ENCODE data around the gene CEP128.
"Not testable (repeated sequence)": the region's sequence is repeated elsewhere in the genome, so short reads cannot be mapped to it uniquely, and the experiment has no call there.

CEP128 gene

DNA sequence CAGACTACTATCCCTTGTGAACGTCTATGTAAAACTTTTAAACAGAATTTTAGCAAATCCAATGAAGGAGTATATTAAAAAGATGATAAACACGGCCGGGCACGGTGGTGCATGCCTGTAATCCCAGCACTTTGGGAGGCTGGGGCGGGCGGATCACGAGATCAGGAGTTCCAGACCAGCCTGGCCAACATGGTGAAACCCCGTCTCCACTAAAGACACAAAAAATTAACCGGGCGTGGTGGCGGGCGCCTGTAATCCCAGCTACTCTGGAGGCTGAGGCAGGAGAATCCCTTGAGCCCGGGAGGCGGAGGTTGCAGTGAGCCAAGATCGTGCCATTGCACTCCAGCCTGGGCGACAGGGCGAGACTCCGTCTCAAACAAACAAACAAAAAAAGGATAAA lies 11.7 kb upstream of the CEP128 start:
- not testable (repeated sequence) for DNase-seq (ENCODE audit: low spot score)

DNA sequence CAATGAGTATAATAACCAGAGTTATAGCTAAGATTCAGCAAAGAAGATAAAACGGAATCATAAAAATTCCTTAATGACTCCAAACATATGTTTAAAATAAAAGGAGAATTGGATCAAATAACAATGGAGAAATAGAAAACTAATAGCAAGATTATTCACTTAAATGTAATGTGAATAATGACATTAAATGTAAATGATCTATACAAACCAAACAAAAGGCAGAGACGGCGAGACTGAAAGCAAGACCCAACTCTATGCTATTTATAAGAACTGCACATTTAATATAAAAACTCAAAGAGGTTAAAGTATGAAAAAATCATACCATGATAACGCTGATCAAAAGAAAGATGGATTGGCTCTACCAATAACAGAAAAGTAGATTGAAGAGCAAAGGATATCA lies 10.0 kb upstream of the CEP128 start:
- no peak for DNase-seq (ENCODE audit: low spot score)

DNA sequence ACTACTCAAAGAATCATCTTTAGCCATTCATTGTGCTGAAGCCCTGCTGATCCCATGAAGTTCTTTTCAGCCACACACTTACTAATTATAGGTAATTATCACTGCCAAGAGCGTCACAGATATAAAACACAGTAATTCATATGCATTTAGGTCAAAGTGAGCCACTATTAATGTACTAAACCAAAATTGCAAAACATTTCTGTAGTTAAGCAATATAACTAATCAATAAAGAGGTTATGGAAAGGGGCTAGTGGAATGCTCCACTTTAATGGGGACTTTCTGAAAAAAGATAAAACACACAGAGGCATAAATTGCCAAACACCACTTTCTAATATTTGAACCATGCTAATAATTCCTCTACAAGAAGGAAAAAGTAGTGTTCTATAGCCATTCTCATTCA lies 6.8 kb upstream of the CEP128 start:
- no peak for DNase-seq (ENCODE audit: low spot score)

DNA sequence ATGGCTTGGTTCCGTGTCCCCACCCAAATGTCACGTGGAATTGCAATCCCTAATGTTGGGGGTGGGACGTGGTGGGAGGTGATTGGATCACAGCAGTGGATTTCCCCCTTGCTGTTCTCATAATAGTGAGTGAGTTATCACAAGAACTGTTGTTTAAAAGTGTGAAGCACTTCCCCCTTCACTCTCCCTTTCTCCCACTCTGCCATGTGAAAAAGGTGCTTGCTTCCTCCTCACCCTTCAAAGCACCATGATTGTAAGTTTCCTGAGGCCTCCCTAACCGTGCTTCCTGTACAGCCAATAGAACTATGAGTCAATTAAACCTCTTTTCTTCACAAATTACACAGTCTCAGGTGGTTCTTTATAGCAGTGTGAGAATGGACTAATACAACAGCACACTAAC lies 5.3 kb upstream of the CEP128 start:
- DNase-seq (ENCODE audit: low spot score) = no peak

DNA sequence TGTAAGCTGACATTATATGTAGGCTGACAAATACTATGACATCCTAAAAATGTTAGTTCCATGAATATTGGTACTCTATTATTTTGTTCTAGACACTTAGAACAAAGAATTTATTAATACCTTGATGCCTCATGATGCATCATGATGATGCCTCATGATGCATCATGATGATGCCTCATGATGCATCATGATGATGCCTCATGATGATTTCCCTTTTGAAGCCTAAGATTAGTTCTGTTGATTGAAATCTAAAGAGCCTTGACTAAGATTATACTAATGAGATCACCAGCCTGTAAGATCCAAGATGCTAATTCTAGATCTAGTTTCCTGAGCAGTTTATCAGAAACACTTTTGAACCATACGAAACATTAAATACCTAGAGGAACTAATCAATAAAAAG lies 4.6 kb upstream of the CEP128 start:
- peak; percentile 26 for DNase-seq (ENCODE audit: low spot score)

DNA sequence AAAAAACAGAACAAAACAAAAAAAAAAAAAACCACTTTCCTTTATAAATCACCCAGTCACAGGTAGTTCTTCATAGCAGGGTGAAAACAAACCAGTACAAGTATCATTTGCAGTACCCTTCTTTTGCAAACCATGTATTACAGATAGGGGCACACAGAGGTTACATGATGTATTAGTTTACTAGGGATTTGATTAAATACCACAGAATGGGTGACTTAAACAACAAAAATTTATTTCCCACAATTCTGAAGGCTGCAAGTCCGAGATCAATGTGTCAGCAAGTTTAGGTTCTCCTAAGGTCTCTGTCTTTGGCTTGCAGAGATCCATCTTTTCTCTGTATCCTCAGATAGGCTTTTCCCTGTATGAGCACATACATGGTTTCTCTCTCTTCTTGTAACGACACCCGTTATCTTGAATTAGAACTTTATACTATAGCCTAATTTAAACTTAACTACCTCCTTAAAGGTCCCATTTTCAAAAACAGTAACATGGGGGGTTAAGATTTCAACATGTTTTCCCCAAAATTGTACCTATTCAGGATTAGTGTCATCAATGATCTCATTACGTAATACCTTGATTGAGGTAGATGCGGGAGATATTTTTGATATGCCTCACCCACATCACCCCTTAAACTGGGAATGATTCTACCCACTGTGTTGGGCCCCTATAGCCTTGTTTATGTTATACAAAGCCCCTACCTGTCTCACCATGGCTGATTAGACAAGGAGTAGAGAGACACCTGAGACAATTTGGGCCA lies 3.5 kb upstream of the CEP128 start:
- DNase-seq (ENCODE audit: low spot score) = no peak

DNA sequence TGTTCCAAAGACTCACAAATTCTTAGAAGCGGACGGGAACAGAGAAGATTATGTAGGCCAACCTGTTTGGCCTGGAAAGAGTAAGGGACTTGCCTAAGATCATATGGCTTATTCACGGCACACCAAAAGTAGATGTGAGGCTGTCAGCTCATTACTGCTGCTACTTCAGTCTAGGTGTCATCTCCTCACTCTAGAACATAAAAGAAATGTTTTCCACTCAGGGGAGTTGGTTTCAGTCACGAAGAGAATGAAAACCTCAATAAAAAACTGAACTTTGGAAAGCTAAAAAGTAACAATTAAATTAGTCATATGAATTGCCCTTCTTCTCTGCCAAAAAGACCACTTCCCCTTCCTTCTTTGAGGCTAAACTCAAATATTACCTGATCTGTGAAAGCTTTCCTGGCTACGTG lies 658 bp upstream of the CEP128 start:
- no peak for DNase-seq (ENCODE audit: low spot score)

DNA sequence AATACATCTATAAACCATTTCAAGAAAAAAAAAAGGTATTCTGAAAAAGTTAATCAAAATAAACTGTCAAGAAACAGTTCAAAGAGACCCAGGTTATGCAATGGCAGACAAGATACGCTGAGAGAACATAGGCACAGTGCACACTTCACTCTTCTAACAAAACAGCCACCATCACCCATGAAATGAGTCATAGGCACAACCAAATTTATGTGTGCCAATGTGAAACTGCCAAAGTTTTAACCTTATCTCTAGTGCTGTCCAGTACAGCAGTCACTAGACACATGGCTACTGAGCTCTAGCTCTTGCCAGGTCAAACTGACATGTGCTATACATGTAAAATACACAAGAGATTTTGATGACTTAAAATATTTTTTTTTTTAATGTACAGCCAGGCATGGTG lies 1.4 kb downstream of the CEP128 start:
- DNase-seq (ENCODE audit: low spot score) = no peak

DNA sequence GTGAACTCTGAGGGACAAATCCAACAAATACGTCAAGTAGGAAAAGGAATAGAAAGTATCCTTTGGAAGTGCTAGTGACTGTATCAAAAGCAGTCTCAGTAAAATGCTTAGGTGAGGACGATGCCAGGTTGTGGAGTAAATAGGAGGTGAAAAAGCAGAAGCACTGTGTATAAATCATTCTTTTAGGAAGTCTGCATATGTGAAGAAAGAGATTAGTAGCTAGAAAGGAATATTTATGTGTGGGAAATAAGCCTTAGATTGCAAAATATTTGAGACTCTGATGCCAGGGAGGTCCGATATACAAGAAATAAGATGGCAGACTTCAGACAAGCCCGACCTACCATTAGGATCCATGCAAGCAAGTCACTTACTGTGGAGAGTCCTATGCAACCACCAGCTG lies 7.9 kb downstream of the CEP128 start:
- no peak for DNase-seq (ENCODE audit: low spot score)

DNA sequence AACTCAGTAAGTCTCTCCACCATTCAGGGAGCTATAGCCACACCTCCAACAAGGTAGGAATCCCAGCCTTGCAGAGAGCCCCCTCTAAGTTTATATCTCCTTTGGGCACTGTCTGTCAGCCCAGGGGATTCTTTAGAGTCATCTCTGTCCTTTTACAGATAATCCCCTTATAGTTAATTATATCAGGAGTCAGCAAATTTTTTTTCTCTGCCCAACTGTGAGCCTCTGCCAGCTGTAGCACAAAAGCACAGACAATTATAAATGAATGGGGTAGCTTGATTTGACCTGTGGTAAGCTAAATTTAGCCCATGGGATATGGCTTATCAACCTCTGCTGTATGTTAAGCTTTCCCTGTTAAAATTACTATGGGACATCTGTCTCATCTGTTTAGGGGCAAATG lies 8.3 kb downstream of the CEP128 start:
- no peak for DNase-seq (ENCODE audit: low spot score)

DNA sequence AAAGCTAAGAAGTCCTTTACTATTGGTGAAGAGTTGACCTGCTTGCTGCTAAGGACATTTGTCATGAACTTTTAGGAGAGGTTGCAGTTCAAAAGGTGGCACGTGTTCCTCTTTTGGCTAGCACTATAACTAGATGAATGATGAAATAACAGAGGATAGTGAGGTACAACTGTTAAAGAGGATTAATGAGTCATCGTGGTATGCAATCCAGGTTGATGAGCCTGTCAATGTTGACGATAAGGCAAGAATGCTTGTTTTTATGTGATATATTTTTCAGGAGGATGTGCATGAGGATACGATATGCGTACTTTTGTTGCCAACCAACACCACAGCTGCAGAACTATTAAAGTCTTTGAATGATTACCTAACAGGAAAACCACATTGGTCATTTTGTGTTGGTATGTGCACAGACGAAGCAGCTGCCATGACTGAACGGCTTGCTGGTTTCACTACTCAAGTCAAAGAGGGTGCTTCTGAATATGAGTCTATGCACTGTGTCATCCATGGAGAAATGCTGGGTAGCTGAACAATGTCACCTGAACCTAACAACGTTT lies 10.6 kb downstream of the CEP128 start:
- no peak for DNase-seq (ENCODE audit: low spot score)

DNA sequence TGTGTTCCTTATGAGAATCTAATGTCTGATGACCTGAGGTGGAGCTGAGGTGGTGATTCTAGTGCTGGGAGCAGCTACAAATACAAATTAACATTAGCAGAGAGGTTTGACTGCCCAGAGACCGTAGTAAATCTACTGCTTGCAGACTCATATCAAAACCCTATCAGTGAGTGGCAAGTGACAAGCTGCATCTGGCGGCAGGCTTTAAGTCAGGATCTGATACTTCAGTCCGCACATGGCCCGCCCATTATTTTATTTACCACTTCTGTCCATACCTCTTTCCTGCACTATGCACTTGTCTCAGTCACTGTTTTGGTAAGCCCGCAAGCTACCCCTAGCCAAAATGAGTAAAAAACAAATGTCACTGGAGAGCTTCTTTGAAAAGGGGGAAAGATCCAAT lies 11.4 kb downstream of the CEP128 start:
- DNase-seq (ENCODE audit: low spot score) = no peak

DNA sequence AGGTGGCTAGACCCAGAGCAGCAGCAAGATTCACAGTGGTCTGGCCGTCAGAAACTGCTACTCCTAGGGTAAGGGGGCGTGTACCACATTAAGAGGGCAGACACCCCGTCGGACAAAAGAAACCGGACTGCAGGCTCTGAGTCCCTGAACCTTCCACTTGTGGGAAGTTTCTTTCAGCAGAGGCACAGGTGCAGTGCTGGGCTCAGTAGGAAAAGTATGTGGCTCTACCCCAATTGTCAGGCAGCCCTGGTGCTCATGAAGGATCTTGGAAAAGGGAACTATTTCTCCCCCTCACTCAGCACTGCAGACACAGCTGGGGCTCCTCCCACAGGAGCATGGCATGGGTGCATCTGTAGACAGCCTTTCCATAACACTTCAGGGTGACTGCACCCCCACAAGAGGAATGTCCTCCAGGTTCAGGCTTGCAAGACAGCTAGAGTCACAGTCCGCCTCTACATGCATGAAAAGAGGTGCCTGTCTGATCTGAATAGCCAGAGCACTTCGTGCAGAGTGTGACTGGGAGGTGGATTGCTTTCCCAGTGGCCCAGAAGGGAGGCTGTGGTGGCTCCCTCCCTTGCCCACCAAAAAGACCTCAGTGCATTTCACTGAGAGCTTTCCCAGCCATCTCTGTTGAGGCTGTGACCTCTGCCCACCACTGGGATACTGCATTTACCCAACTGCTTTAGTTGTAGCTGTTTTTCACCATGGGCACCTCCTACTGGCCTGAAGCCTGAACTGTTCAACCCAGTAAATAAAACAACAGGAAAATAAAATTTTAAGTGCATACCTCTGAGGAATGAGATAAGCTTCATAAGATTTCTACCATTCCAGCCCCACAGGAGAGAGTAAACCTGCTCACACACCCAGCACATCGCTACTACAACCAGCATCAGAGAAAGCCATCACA lies 14.2 kb downstream of the CEP128 start:
- DNase-seq (ENCODE audit: low spot score) = no peak

DNA sequence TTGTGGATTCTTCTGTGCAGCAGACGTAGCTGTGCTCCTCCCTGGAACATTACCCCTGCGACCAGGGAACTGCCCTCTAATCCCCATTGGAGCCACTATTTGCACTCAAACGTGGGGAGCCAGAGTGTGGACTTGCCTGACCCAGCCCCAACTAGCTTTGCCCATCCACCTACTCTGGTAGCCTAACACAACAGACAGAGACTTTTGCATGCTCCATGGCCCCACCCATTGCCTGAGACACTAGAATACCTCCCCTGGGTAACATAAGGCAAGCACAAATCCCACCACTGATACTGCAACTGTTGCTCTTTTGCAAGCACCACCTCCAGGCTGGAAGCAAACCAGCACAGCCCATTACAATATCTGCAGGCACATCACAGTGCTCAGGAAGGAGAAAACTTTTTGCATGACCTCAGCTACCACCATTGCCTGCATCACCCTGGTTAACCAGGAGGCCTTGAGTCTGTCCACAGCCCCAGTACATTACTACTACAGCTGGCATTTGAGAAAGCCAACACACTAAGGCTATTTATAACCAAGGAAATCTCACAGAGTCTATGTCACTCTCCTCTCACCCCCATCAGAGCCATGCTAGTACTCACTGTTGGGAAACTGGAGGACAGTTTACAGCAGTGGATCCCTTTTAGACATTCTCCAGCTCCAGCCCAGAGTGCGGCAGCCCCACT lies 15.0 kb downstream of the CEP128 start:
- no peak for DNase-seq (ENCODE audit: low spot score)

DNA sequence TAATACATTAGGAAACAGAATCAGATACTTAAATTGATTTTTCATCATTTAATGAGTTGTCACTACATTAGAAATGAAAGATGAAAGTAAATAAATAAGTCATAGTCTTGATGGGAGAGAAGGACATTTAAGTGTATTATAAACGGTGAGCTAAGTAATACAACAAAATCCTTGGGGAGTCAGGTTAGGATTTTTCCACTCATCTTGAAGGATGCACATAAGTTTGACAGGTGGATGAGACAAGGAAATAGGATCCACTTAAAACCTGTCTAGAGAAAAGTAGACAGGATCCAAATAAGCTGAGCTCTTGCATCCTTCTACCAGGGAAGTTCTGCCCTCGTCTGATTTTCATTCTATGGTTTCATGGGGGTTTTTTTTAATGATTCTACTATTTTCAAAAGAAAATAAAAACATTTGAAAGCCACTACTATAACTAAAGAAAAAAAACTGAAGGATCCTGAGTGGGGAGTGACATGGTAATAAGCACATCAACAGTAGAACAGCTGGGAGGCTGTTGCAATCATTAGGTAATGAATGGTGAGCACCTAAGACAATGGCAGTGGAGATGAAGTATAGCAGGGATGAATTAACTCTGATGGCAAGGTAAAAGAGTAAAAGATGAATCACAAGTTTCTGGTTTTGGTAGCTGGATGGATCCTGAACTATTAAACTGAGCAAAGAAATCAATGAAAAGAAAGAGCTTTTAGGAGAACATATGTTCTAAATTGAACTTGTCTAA lies 17.0 kb downstream of the CEP128 start:
- DNase-seq (ENCODE audit: low spot score) = no peak

DNA sequence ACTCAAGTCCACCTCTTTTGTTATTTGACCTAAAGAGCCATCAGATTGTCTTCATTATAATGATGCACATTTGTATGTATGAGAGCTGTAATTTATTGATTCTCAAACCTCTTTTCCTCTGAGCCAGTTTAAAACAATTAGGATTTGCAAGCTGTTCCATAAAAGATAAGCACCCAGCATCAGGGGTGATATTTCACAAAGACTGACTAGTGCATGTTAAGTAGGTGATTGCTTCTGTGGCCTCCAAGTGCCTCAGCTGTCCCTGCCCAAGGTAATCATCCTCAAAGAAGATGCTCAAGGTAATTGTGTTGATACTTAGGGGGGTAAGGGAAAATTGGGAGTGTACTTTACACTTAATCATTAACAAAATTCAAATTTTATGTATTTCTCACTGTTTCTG lies 18.2 kb downstream of the CEP128 start:
- DNase-seq (ENCODE audit: low spot score) = no peak

DNA sequence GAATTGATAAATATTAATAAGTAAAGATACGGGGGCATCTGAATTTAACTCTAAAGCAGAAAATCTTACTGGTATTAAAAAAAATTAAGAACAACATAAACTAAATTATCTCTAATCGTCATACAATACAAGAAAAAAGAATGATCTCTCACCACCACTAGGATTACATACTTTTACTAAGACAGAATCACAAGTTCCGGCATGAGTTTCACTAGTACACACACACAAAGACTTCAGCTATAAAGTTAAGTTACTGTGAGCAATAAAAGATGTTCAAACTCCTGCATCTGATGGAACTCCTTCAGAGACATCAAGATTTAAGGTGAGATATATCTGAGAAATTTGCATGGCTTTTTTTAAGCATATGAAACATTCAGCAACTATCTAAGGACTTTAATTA lies 21.9 kb downstream of the CEP128 start:
- no peak for DNase-seq (ENCODE audit: low spot score)

DNA sequence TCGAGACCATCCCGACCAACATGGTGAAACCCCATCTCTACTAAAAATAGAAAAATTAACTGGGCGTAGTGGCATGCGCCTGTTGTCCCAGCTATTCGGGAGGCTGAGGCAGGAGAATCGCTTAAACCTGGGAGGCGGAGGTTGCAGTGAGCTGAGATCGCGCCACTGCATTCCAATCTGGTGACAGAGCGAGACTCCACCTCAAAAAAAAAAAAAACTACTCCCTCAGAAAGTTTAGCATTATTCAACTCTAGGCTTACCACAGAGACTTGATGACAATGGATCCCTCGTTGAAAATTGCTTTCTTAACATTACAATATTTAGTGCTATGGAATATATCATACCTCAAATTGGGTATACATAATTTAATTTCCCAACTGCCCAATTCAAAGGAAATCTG lies 29.5 kb downstream of the CEP128 start:
- not testable (repeated sequence) for DNase-seq (ENCODE audit: low spot score)

DNA sequence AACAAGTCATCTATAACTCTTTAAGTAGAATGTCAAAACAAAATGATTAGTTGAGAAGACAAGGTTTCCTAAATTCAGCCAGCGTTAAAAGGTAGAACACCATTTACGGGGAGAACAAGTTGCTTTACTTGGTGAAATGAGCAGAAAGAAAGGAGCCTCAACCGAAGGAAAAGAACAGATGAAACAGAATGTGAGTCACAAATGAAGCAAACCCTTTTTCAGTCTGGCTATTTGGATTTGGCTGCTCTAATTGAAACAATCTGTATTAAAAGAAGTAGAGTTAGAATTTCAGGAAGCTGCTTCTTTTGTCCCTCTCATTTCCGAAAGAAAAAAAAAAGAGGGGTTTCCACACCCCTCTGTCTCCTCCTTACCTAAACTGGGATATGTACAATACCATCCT lies 34.6 kb downstream of the CEP128 start:
- no peak for DNase-seq (ENCODE audit: low spot score)

DNA sequence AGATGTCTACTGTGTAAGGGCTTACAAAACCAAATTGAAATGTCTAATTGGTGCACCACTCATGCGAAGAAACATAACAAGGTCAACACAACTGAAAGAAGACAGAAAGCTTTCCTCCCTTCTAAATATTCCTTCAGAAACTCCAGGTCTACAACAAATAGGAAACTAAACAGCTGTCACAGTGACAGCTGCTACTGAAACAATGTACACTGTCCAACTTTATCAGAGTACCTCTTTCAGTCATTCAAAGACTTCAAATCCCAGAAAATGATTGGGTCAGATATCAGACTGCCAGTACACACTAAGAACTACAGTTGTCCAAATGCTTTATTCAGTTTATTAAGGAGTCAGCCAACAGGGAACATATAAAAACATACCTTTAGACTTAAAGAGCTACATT lies 35.2 kb downstream of the CEP128 start:
- DNase-seq (ENCODE audit: low spot score) = no peak

DNA sequence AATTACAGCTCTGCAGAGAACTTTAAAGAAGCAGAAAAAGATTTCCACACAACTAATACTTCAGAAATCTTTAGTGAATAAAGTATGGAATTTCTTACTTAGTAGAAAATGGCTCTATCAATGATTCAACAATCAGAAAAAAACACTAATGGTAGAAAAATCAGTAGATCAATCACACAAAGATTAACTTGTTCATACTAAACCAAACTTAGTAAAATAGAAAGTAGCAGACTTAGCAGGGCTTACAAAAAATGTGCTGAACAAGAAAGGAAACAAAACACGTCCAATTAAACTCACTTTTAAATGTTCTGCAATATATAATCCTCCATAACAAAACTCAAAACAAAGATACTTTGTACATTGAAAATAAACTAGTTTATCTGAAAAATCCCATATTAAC lies 38.9 kb downstream of the CEP128 start:
- no peak for DNase-seq (ENCODE audit: low spot score)

DNA sequence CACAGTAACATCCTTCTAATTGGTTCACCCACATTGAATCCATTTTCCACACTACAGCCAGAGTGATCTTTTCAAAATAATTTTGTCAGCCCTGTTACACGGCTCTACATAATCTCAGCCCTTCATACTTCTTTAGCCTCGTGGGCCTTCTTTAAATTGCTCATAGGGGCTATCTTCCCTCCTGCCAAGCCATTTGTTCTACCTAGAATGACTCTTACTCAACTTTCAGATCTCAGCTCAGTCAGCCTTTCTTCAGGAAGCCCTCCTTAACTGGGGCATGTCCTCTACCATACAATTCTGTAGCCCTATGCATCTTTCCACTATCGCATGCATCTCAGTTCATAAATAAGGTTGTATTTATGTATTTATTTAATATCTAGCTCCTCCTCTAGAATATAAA lies 39.7 kb downstream of the CEP128 start:
- no peak for DNase-seq (ENCODE audit: low spot score)
